SK-N-SH (cell line): ENCODE data around the gene MAP7D3. TPM values are rescaled to one million over a fixed set of nuclear protein-coding genes. Genes with fewer than 3 reads are reported as not detected.

ENCODE experiments used
- CTCF ChIA-PET: fragments of 300-600, 350-600 bp; formaldehyde crosslinking; extraction: SDS; loops from one replicate; lab custom pipeline; 2021; lab: Yijun Ruan, JAX
- POLR2A ChIA-PET: fragments of 350-600 bp; sonication (Branson Sonifier 250); formaldehyde crosslinking; extraction: SDS; loops from one replicate; lab custom pipeline; 2020; ENCODE audit warnings: antibody characterized with exemption, inconsistent platforms; lab: Yijun Ruan, JAX
- DNase-seq: peaks from one replicate; pipeline ENCODE4 v3.0.0; 2012
- H2AFZ ChIP-seq: fragments of 200-600 bp; sonication (generic); 2 replicates; pipeline ENCODE4 v1.8.1; 2016; ENCODE audit warnings: antibody characterized with exemption, mild to moderate bottlenecking, low read depth
- H3F3A ChIP-seq: fragments of 200-600 bp; sonication (generic); replicated peaks from 2 replicates; pipeline ENCODE3; 2016; ENCODE audit warnings: antibody characterized with exemption, mild to moderate bottlenecking; ENCODE audit not compliant: insufficient read depth
- H3K27ac ChIP-seq, 2 experiments: fragments of 200-500 bp in 1 of 2; fragments of 200-600 bp in 1 of 2; sonication (Bioruptor generic) in 1 of 2; sonication (generic), shearing (Covaris generic) in 1 of 2; 2 replicates each; pipeline versions ENCODE4 v1.5.1 to v1.6.1; 2014 to 2016; ENCODE audit warnings: low read depth in 2 of 2, inconsistent platforms in 1 of 2, low read length in 1 of 2, mild to moderate bottlenecking in 1 of 2, mixed read lengths in 1 of 2
- H3K27me3 ChIP-seq: fragments of 200-600 bp; sonication (generic), shearing (Covaris generic); 2 replicates; pipeline ENCODE4 v1.6.1; 2016; ENCODE audit warnings: mixed run types; ENCODE audit not compliant: insufficient read depth
- H3K36me3 ChIP-seq, 2 experiments: fragments of 200-500 bp in 1 of 2; fragments of 200-600 bp in 1 of 2; sonication (Bioruptor generic) in 1 of 2; sonication (generic) in 1 of 2; replicated peaks in 1 of 2; 2 replicates each; pipeline versions ENCODE3 to v1.5.1; 2014 to 2016; ENCODE audit warnings: low read length in 1 of 2, mild to moderate bottlenecking in 1 of 2; ENCODE audit not compliant: insufficient read depth in 2 of 2, control insufficient read depth in 1 of 2
- H3K4me1 ChIP-seq, 2 experiments: fragments of 200-500 bp in 1 of 2; fragments of 200-600 bp in 1 of 2; sonication (Bioruptor generic) in 1 of 2; sonication (generic), shearing (Covaris generic) in 1 of 2; 2 replicates each; pipeline versions ENCODE4 v1.5.1 to v1.6.1; 2014 to 2016; ENCODE audit warnings: low read depth in 1 of 2, low read length in 1 of 2, mixed run types in 1 of 2; ENCODE audit not compliant: insufficient read depth in 2 of 2, control insufficient read depth in 1 of 2
- H3K4me2 ChIP-seq: fragments of 200-600 bp; sonication (generic), shearing (Covaris generic); 2 replicates; pipeline ENCODE4 v1.6.1; 2017; ENCODE audit warnings: mixed run types
- H3K4me3 ChIP-seq, 2 experiments: fragments of 200-500 bp in 1 of 2; fragments of 200-600 bp in 1 of 2; sonication (Bioruptor generic) in 1 of 2; sonication (generic), shearing (Covaris generic) in 1 of 2; 2 replicates each; pipeline versions ENCODE4 v1.5.1 to v1.8.1; 2014 to 2016; ENCODE audit warnings: low read depth in 2 of 2, inconsistent platforms in 1 of 2, low read length in 1 of 2, mild to moderate bottlenecking in 1 of 2, mixed read lengths in 1 of 2, moderate library complexity in 1 of 2
- H3K79me2 ChIP-seq: fragments of 200-600 bp; sonication (generic); 2 replicates; pipeline ENCODE4 v1.8.1; 2017; ENCODE audit warnings: mild to moderate bottlenecking; ENCODE audit not compliant: insufficient read depth
- H3K9ac ChIP-seq: fragments of 200-600 bp; sonication (generic); 2 replicates; pipeline ENCODE4 v1.6.1; 2017; ENCODE audit warnings: mixed run types
- H3K9me2 ChIP-seq: fragments of 200-600 bp; sonication (generic); 2 replicates; pipeline ENCODE4 v1.6.1; 2017; ENCODE audit warnings: mixed run types
- H3K9me3 ChIP-seq: fragments of 200-600 bp; sonication (generic); 2 replicates; pipeline ENCODE4 v1.6.1; 2017; ENCODE audit warnings: mixed run types, mild to moderate bottlenecking, moderate library complexity
- H4K20me1 ChIP-seq: fragments of 200-600 bp; sonication (generic); 2 replicates; pipeline ENCODE4 v1.6.1; 2017; ENCODE audit warnings: mild to moderate bottlenecking, mixed run types; ENCODE audit not compliant: insufficient read depth
- ELF1 ChIP-seq: IDR thresholded peaks from 2 replicates; pipeline ENCODE4 v1.4.0; 2012
- GABPA ChIP-seq: IDR thresholded peaks from 2 replicates; pipeline ENCODE4 v1.4.0; 2012; ENCODE audit warnings: low read depth, mild to moderate bottlenecking
- GATA2 ChIP-seq: sonication (generic); formaldehyde crosslinking; IDR thresholded peaks from 2 replicates; pipeline ENCODE4 v1.5.0; 2020; ENCODE audit warnings: mild to moderate bottlenecking, missing genetic modification reagents
- MXI1 ChIP-seq: IDR thresholded peaks from 2 replicates; pipeline ENCODE4 v1.6.1; 2012; ENCODE audit warnings: mild to moderate bottlenecking, low read depth, low read length, improper control_type of control experiment
- NRF1 ChIP-seq: IDR thresholded peaks from 2 replicates; pipeline ENCODE4 v1.6.1; 2012; ENCODE audit warnings: low read depth, mild to moderate bottlenecking, low read length
- POLR2AphosphoS5 ChIP-seq: IDR thresholded peaks from 2 replicates; pipeline ENCODE4 v1.6.1; 2012; ENCODE audit warnings: low read depth, low read length
- RAD21 ChIP-seq: IDR thresholded peaks from 2 replicates; pipeline ENCODE4 v1.6.1; 2012; ENCODE audit warnings: mild to moderate bottlenecking, low read length
- RCOR1 ChIP-seq: fragments of 150-350 bp; IDR thresholded peaks from 2 replicates; pipeline ENCODE4 v1.6.1; 2017; ENCODE audit warnings: antibody characterized with exemption, low read length
- SIN3A ChIP-seq: IDR thresholded peaks from 2 replicates; pipeline ENCODE4 v1.6.1; 2012; ENCODE audit warnings: low read depth, mild to moderate bottlenecking, low read length, moderate library complexity, borderline replicate concordance
- SMC3 ChIP-seq: IDR thresholded peaks from 2 replicates; pipeline ENCODE4 v1.6.1; 2012; ENCODE audit warnings: low read depth, low read length, improper control_type of control experiment
- TEAD4 ChIP-seq: IDR thresholded peaks from 2 replicates; pipeline ENCODE4 v1.4.0; 2012; ENCODE audit warnings: mild to moderate bottlenecking, borderline replicate concordance; ENCODE audit not compliant: insufficient read depth
- WGBS: methylation state at CpG from one replicate; pipeline ENCODE4 v1.1.6; 2017; ENCODE audit warnings: low lambda C conversion rate; 5-methylcytosine and 5-hydroxymethylcytosine counted together
- polyA plus RNA-seq, 3 experiments: library from polyadenylated mRNA; depleted of rRNA; stranded (reverse); fragments of >200 nt; gene quantifications; 2 replicates each; pipeline ENCODE4 v1.2.3, GENCODE V29; 2012
- TF ChIP-seq, protein P1 (sequence below): IDR thresholded peaks from 2 replicates; pipeline ENCODE4 v1.4.0; 2012; ENCODE audit warnings: low read depth
- TF ChIP-seq, protein P2 (sequence below): fragments of 150-350 bp; IDR thresholded peaks from 2 replicates; pipeline ENCODE4 v1.6.1; 2017; ENCODE audit warnings: antibody characterized with exemption, low read length, low read depth, borderline replicate concordance
- TF ChIP-seq, protein P3 (sequence below): fragments of 200-600 bp; sonication (generic); IDR thresholded peaks from 2 replicates; pipeline ENCODE4 v1.6.1; 2017; ENCODE audit warnings: antibody characterized with exemption, mild to moderate bottlenecking, moderate library complexity

Gene MAP7D3
- polyA plus RNA-seq, 1 of the 3 experiments (the other 2 are of a cell fraction), result 5.8 TPM

DNA sequence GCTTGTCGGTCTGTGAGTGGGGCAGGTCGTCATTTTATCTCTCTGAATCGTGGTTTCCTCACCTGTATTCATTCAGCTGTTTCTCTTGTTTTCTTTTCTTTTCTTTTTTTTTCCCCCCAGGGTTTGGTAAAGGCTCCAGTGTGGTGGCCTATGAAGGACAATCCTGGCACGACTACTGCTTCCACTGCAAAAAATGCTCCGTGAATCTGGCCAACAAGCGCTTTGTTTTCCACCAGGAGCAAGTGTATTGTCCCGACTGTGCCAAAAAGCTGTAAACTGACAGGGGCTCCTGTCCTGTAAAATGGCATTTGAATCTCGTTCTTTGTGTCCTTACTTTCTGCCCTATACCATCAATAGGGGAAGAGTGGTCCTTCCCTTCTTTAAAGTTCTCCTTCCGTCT, 41.4 kb downstream of the MAP7D3 start:
- no peaks in the 10 kb centered on the region; a peak in 1 of 4 replicates for H3K4me1 ChIP-seq
- CTCF ChIA-PET, result interaction anchor here (0.7 to 4.9 kb wide), 8 partner anchors 15 to 187 kb away, joined by 3 to 42 read pairs (median 4); no protein-coding TSS in a partner anchor
- peaks cover 0 to 24% of the 10 kb centered on the region in 2 experiments for H3K36me3 ChIP-seq
- no peak for DNase-seq
- POLR2A ChIA-PET, result no interaction called here
- WGBS, result 36% methylated on average over 9 of the region's 9 CpGs
- peaks cover 6% of the 10 kb centered on the region; the same call in 1 of the 2 replicates for H3K27me3 ChIP-seq
- H3K9me2 ChIP-seq, result no peaks in the 10 kb centered on the region
- H4K20me1 ChIP-seq, result no peaks in the 10 kb centered on the region
- no peak overlapping the region for H3K4me3 ChIP-seq
- no peak overlapping the region for H2AFZ ChIP-seq
- H3K9ac ChIP-seq, result no peak overlapping the region
- H3F3A ChIP-seq, result no peaks in the 10 kb centered on the region
- H3K27ac ChIP-seq, result no peak overlapping the region
- H3K9me3 ChIP-seq, result no peaks in the 10 kb centered on the region
- TF ChIP-seq NRF1 (no peak), MXI1 (no peak), RCOR1 (no peak), POLR2AphosphoS5 (no peak), TEAD4 (no peak), SIN3A (no peak), GABPA (no peak)
- TF ChIP-seq, protein P1, sequence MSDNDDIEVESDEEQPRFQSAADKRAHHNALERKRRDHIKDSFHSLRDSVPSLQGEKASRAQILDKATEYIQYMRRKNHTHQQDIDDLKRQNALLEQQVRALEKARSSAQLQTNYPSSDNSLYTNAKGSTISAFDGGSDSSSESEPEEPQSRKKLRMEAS, result no peak
- TF ChIP-seq, protein P2, sequence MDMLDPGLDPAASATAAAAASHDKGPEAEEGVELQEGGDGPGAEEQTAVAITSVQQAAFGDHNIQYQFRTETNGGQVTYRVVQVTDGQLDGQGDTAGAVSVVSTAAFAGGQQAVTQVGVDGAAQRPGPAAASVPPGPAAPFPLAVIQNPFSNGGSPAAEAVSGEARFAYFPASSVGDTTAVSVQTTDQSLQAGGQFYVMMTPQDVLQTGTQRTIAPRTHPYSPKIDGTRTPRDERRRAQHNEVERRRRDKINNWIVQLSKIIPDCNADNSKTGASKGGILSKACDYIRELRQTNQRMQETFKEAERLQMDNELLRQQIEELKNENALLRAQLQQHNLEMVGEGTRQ, result no peak
- no peaks in the 10 kb centered on the region for H3K79me2 ChIP-seq
- no peak overlapping the region for H3K4me2 ChIP-seq

GRCh38 chrX:136209016-136209738, 42.0 kb downstream of the MAP7D3 start:
- CTCF ChIA-PET, result interaction anchor here (0.6 to 4.9 kb wide), 12 partner anchors 9 to 324 kb away, joined by 3 to 42 read pairs (median 3); no protein-coding TSS in a partner anchor
- Histone ChIP-seq H4K20me1 (no peaks in the 10 kb centered on the region), H3K27ac (no peak overlapping the region), H3K9me3 (no peaks in the 10 kb centered on the region), H3K4me2 (no peak overlapping the region), H3K4me3 (no peak overlapping the region), H3F3A (no peaks in the 10 kb centered on the region), H3K79me2 (no peaks in the 10 kb centered on the region), H2AFZ (no peak overlapping the region), H3K9me2 (no peaks in the 10 kb centered on the region), H3K4me1 (no peaks in the 10 kb centered on the region), H3K9ac (no peak overlapping the region), H3K27me3 (peaks cover 6% of the 10 kb centered on the region; the same call in 1 of the 2 replicates), H3K36me3 (peaks cover 0 to 24% of the 10 kb centered on the region in 2 experiments)
- TF ChIP-seq, protein P3, sequence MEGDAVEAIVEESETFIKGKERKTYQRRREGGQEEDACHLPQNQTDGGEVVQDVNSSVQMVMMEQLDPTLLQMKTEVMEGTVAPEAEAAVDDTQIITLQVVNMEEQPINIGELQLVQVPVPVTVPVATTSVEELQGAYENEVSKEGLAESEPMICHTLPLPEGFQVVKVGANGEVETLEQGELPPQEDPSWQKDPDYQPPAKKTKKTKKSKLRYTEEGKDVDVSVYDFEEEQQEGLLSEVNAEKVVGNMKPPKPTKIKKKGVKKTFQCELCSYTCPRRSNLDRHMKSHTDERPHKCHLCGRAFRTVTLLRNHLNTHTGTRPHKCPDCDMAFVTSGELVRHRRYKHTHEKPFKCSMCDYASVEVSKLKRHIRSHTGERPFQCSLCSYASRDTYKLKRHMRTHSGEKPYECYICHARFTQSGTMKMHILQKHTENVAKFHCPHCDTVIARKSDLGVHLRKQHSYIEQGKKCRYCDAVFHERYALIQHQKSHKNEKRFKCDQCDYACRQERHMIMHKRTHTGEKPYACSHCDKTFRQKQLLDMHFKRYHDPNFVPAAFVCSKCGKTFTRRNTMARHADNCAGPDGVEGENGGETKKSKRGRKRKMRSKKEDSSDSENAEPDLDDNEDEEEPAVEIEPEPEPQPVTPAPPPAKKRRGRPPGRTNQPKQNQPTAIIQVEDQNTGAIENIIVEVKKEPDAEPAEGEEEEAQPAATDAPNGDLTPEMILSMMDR, result peak; percentile 67
- TF ChIP-seq, protein P1, result no peak
- TF ChIP-seq ELF1 (no peak), GATA2 (CRISPR knock-in tag) (no peak), SIN3A (no peak), SMC3 (peak; percentile 77), RAD21 (peak; percentile 68)
- WGBS, result 37% methylated on average over 16 of the region's 28 CpGs
- POLR2A ChIA-PET, result interaction anchor here (1.4 kb wide), 1 partner anchor 181 kb away, joined by 3 read pairs; no protein-coding TSS in a partner anchor
- DNase-seq, result peak; percentile 62
